Measurements from ENCODE around the gene RBM7.

RBM7 gene

DNA sequence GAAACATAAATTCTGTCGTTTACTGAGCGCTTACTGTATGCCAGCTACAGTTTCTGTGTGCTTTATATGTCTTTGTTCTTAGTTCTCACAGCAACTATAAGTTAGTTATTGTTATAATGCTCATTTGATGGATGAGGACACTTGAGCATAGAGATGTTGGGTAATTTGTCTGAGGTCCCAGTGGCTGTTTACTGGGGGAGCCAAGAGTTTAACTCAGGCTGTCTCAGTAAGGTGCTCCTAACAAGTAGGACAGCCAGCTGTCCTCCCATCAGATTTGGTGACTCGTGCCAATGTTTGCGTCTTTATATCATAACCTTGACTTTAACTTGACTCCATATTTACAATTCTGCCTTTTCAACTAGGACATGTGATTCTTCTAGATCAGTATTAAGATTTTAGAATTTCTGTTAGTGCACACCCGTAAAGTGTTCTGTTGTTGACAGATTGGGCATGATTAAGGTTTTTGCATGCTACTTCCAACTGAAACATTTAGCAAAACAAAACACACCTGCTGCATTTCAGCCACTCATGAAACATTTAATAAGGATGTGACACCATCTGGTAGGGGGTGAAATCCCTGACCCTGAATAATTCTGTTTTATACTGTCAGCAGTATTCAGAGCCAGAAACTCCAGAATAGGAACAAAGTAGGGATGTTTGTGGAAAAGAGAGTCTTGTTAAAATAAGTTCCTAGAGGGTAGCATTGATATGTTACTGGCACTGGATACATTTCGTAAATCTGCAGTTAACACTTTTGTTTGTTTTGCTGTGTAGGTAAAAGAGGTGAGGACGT lies 40.7 kb downstream of the RBM7 start:
- peak overlapping the region; percentile 84 for H3K4me2 ChIP-seq (ENCODE audit: low read length)
- H3K4me3 ChIP-seq (ENCODE audit: low read length), result peak overlapping the region; percentile 18; the same call in 1 of the 2 replicates
- H3K9me2 ChIP-seq (replicated peaks; ENCODE audit: control insufficient read depth, low read length), result no peaks in the 10 kb centered on the region
- peaks cover 27% of the 10 kb centered on the region for H3K36me3 ChIP-seq (ENCODE audit: control insufficient read depth, low read length)
- TF ChIP-seq EZH2phosphoT487 (IDR thresholded peaks at IDR 0.05; ENCODE audit: borderline replicate concordance, low read length) (no peak), CTCF (IDR thresholded peaks at IDR 0.05; ENCODE audit: low read depth, low read length, poor library complexity, severe bottlenecking) (no peak)
- H3F3A ChIP-seq (ENCODE audit: control insufficient read depth, insufficient read depth), result no peaks in the 10 kb centered on the region
- H4K20me1 ChIP-seq (ENCODE audit: control insufficient read depth, insufficient read depth, low read depth, low read length), result no peaks in the 10 kb centered on the region
- H3K4me1 ChIP-seq (ENCODE audit: control insufficient read depth, low read length), result peaks cover 23% of the 10 kb centered on the region
- H3K27ac ChIP-seq (ENCODE audit: low read depth, low read length), result no peak overlapping the region
- peaks cover 49% of the 10 kb centered on the region for H3K79me2 ChIP-seq (ENCODE audit: control insufficient read depth, low read length)
- H3K27me3 ChIP-seq (ENCODE audit: control insufficient read depth, low read length), result no peaks in the 10 kb centered on the region
- H3K9me3 ChIP-seq (ENCODE audit: control insufficient read depth, insufficient read depth, low read length), result no peaks in the 10 kb centered on the region

DNA sequence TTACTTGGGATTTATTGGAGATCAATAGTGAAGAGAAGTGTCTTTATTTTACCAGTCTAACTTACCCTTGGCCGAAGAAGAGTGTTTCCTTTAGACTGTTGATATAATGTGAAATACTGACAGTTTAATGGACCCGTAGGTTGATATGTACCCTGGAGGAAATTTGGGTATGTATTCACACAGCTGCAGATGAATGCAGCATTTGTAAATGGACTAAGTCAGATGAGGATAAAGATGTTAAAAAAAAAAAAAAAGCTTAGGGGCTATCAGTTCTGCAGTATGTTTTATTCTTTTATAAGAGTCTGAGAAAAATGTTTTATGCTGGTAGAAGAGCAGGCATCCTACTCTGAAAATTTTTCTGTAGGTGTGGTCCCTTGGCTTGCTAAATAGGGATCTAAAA lies 41.5 kb downstream of the RBM7 start:
- Histone ChIP-seq H3K9me3 (ENCODE audit: control insufficient read depth, insufficient read depth, low read length) (no peaks in the 10 kb centered on the region), H3K79me2 (ENCODE audit: control insufficient read depth, low read length) (peaks cover 49% of the 10 kb centered on the region), H3K36me3 (ENCODE audit: control insufficient read depth, low read length) (peaks cover 31% of the 10 kb centered on the region), H4K20me1 (ENCODE audit: control insufficient read depth, insufficient read depth, low read depth, low read length) (no peaks in the 10 kb centered on the region), H3K4me1 (ENCODE audit: control insufficient read depth, low read length) (peaks cover 23% of the 10 kb centered on the region), H3K4me2 (ENCODE audit: low read length) (no peak overlapping the region), H3K9me2 (replicated peaks; ENCODE audit: control insufficient read depth, low read length) (no peaks in the 10 kb centered on the region), H3K4me3 (ENCODE audit: low read length) (no peak overlapping the region), H3K27ac (ENCODE audit: low read depth, low read length) (no peak overlapping the region), H3F3A (ENCODE audit: control insufficient read depth, insufficient read depth) (no peaks in the 10 kb centered on the region), H3K27me3 (ENCODE audit: control insufficient read depth, low read length) (no peaks in the 10 kb centered on the region)
- TF ChIP-seq EZH2phosphoT487 (IDR thresholded peaks at IDR 0.05; ENCODE audit: borderline replicate concordance, low read length), result no peak
- TF ChIP-seq CTCF (IDR thresholded peaks at IDR 0.05; ENCODE audit: low read depth, low read length, poor library complexity, severe bottlenecking), result no peak

GRCh38 chr11:114442536-114442935 lies 42.1 kb downstream of the RBM7 start:
- H3K4me1 ChIP-seq (ENCODE audit: control insufficient read depth, low read length), result peaks cover 23% of the 10 kb centered on the region
- H3F3A ChIP-seq (ENCODE audit: control insufficient read depth, insufficient read depth), result no peaks in the 10 kb centered on the region
- TF ChIP-seq CTCF (IDR thresholded peaks at IDR 0.05; ENCODE audit: low read depth, low read length, poor library complexity, severe bottlenecking) (no peak), EZH2phosphoT487 (IDR thresholded peaks at IDR 0.05; ENCODE audit: borderline replicate concordance, low read length) (no peak)
- no peaks in the 10 kb centered on the region for H4K20me1 ChIP-seq (ENCODE audit: control insufficient read depth, insufficient read depth, low read depth, low read length)
- H3K4me3 ChIP-seq (ENCODE audit: low read length), result no peak overlapping the region
- no peaks in the 10 kb centered on the region for H3K27me3 ChIP-seq (ENCODE audit: control insufficient read depth, low read length)
- no peaks in the 10 kb centered on the region for H3K9me2 ChIP-seq (replicated peaks; ENCODE audit: control insufficient read depth, low read length)
- no peak overlapping the region for H3K4me2 ChIP-seq (ENCODE audit: low read length)
- no peak overlapping the region for H3K27ac ChIP-seq (ENCODE audit: low read depth, low read length)
- peaks cover 49% of the 10 kb centered on the region for H3K79me2 ChIP-seq (ENCODE audit: control insufficient read depth, low read length)
- no peaks in the 10 kb centered on the region for H3K9me3 ChIP-seq (ENCODE audit: control insufficient read depth, insufficient read depth, low read length)
- peaks cover 34% of the 10 kb centered on the region for H3K36me3 ChIP-seq (ENCODE audit: control insufficient read depth, low read length)

Data from DOHH2 (cell line).